Stimulated activated CD8-positive, alpha-beta memory T cell treated with anti-CD3 and anti-CD28 coated beads, Interleukin-7, amount 100 ng/mL, for 1 hour (primary cell): Measurements from ENCODE around the gene PID1.

Experiments used
- DNase-seq, 2 donors: peaks; one replicate each; pipeline ENCODE4 v3.0.0-alpha.2; 2020; ENCODE audit warnings: low read depth in 2 of 2

Gene PID1

DNA sequence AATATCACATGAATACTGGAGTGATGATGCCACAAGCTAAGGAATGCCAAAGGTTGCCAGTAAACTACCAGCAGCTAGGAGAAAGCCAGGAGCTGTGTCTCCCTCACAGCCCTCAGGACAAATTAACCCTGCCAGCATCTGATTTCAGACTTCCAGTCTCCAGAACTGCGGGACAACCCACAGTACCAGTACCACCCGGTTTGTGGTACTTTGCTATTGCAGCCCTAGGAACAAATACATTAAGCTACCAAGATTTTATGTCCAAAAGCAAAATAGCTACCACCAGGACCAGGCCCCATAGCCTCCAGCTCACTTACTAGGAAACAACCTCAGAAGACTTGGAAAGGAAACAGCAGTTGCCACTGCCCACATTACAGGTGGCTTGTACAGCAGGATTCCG lies 10.0 kb downstream of the PID1 start:
- DNase-seq: no peak

DNA sequence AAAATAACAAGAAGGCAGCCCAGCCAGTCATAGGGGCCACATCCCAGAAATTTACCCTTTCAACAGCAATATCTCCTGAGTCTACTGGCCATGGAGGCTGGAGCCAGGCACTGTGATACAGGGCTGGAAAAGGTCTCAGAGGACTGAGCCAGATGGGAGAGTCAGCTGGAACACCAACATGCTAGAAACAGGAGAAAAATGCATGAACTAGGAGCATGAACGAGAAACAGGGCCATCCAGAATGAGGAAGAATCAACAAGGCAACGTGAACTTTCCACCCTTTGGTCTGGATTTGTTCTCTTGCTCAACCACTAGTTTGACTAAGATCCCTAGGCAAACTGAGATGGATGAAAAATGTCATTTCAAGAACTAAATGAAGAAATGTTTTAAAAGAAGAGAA lies 13.1 kb downstream of the PID1 start:
- no peak for DNase-seq

DNA sequence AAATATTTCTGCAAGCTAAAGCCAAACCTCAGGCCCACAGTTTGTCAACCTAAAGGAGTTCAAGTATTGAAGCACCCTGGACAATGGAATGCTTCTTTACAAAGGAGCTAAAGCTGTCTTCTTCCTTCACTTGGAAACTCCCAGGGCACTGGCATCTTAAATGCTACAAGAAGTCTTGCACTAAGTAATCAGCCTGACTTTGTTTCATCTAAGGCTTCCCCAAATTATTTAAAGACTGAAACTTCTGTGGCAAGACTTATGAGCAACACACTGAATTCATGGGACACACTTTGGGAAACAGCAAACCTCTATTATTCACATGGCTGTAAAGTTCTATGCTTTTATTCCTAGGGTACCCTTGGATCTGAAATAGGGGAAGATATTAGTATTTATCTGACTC lies 14.7 kb downstream of the PID1 start:
- no peak for DNase-seq

DNA sequence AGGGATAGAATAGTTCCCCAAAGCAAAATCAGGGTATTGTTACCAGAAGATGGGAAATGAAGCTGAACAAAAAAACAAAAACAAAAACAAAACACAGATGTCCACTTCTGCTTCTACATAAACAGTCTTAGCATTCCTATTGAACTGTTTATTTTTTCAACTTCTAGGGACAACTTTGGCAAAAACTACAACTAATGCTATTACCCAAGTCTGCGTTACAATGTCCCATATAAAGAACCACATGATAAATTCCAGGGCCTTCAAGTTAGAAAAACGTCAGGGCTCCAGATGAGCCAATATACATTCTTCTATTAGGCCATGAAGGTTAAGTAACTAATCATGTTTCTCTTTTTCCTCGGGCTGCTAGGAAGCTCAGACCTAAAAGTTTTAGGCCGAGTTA lies 16.9 kb downstream of the PID1 start:
- no peak for DNase-seq

DNA sequence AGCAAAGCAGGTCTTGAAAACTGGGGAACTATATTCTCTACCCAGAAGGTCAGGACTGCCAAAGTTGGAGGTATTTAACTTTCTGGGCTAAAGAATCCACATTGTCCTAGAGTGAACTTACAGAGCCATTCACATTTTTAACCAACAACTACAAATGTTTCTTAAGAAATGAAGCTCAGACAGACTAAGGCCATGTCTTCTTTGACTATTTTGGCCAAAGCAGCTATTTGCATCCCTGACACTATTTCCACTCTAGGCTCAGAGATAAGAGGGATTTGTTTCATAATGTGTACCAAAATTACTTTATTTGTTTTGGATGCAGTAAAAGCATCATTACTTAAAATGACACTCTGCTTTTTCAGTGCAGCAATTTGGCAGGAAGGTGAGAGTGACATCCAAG lies 18.1 kb downstream of the PID1 start:
- DNase-seq: no peak

DNA sequence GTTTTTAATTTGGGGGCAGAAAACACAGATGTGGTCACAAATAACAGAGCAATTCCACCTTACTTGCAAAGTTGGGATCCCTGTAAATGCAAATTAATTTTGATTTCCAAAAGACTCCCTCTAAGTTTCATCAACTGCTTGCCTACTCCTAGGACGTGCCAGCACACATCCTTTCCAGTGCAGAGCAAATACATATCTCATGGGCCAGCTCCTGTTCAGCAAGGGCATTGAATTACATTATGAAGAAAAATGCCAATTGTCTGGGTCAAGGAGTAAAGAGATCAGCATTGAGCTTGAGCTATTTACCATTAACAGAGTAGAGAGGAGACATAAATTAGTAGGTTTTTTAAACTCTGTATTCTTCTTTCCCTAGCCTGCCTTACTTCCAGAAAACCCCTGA lies 18.8 kb downstream of the PID1 start:
- no peak for DNase-seq

DNA sequence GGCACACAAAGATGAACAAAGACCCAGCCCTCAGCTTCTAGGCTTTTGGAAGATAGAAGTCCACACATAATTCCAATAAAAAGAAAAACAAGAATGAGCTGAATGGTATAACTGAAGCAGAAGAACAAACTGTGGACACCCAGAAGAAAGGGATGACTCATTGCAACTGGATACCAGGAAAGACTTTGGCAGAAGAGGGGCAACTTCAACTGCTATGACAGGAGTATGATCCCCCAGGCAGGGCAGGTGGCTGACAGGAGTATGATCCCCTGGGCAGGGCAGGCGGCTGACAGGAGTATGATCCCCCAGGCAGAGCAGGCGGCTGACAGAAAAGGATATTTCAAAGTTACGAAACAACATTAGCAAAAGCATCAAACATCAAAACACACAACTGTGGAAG lies 21.6 kb downstream of the PID1 start:
- no peak for DNase-seq

DNA sequence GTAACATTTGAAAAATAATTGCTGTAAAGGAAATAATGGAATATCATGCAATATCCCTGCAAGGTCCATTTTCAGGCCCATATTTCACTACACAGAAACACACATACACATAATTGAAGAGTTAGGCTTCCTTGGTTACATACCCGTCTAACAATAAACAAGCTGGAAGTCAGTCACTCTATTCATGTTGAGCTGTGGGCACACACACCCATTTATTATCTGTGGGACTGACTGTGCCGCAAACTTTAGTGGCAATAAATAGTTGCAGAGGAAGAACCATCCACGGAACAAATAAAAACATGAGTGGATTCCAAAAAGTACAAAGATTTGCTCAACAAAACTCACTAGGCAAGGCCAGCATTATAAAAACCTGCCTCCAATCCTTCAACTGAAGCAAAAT lies 24.8 kb downstream of the PID1 start:
- DNase-seq: no peak

DNA sequence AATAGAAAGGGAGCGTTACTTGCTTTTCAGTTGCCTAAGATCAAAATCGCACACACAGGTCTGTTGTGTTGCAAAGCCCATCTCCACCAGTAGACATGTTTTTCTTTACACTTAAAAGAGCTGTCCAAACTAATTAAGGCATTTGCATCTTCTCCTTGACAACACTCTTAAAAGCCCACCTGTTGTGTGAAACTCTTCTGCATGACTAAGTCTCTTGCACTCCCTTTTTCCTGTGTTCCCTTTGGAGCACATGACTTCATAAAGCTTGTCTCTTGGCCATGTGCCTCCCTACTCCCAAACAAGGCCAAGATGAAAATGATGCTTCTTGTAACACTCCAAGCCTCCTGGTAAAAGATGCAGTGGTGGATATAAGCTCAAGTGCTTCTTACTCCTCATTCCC lies 26.1 kb downstream of the PID1 start:
- DNase-seq: no peak

DNA sequence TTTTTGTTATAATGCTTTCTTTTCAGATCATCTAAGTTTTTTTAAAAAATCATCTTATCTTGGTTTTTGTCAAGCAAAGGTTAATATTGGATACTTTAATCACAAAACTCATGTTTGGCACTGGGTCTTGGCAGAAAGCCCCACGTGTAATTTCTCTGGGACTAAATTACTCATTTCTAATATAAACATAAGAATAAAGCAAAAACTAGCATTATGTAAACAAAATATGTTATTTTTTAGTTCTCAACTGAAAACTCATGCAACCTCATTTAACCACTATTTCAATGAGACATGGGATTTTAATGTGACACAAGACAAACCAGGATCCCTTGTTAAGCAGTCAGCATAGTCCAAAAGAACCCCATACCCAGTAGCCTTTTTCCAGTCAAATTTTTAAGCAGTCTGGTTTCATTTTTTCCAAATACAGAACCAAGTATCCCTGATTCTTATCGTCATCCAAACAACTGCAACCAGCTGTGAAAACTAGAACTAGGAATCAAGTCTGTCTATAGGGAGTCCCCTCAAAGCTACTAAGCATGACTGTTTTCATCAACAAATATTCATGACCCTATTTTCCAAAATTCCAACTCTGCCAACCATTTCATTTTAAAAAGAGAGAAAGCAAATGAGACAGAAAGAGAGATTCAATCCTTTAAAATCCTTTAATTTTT lies 27.1 kb downstream of the PID1 start:
- no peak for DNase-seq

DNA sequence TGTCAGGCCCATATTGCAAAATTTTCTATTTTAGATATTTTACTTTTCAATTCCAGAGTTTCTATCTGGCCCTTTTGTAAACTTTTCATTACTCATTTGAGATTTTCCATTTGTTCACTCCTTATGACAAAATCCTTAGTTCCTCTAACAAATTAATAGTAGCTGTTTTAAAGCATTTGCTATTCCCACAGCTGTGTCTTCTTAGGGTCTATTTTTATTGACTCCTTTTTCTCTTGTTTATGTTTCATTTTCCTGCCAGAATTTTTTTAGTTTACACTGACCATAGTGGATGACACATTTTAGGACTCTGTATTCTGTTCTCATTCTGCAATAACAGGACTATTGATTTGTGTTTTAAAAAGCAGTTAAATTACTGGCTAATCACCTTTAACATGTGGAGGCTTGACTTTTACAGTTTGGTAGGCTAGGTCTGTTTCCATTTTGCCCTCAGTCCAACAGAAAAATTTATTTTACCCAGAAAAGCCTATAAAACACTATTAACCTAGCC lies 30.0 kb downstream of the PID1 start:
- no peak for DNase-seq

DNA sequence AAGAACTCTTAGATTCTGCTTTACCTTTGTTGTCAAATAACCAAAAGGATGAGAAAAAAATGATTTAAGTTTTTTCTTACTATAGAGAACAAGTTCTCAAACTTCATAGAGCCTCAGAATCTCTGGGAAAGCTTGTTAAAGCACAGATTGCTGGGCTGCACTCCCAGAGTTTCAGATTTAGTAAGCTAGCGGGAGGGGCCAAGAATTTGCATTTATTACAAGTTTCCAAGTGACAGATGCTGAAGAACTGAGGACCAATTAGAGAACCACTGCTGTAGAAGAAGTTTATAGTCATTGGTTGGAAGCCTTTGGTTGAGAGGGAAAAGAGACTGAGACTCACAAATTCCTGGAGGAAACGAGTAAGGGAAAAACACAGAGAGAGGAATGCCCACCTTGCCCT lies 32.1 kb downstream of the PID1 start:
- DNase-seq: no peak

DNA sequence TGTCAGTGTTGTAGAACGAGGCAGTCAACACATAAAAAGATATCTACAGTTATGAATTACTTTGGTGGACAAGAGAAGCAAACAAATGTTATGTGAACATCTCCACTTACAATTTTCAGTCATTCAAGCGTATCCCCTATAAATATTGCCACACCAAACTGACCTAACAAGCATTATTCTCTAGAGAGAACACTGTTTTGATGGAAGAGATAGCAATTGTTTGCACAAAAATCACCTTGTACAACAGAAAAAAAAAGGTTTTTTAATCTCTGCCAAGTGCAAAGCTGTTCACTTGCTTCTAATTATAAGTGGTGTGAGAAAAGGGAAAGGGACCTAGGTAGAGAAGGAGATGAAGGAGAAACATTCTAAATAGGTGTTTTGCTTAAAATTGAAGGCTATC lies 33.8 kb downstream of the PID1 start:
- DNase-seq: no peak

DNA sequence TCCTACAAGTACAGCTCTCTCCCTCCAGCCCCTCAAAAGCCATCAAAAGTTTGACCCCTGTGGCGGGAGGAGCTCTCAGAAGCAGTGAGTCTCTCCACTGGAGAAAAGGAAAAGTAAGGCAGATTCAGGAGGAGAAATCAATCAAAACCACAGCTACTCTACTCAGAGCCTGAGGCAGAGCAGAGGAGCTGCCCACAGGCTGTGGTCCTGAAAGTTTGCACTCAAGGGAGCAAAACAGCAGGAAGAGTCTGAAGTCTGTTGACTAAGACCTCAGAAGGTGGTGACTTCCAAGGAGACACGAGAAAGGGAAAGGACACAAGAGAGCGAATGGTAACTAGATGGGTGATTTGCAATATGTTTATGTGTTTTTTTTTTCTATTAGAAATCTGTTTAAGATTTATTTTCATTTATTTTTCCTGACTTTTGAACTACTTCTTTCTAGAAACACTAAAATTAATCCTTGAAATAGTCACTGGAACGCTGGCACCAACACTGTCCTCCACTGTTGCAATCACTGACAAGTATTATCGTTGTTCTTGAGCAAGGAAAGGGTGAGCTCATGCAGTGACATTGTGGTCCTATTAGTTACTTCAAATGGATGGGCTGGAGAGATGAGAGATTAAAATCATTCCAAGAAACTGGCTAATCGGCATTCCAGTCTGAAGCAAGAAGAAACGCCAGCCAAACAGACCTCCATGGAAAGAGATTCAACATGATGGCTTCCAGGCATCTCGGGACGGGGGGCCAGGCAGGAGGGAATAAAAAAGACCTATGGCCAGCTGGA lies 35.8 kb downstream of the PID1 start:
- no peak for DNase-seq

DNA sequence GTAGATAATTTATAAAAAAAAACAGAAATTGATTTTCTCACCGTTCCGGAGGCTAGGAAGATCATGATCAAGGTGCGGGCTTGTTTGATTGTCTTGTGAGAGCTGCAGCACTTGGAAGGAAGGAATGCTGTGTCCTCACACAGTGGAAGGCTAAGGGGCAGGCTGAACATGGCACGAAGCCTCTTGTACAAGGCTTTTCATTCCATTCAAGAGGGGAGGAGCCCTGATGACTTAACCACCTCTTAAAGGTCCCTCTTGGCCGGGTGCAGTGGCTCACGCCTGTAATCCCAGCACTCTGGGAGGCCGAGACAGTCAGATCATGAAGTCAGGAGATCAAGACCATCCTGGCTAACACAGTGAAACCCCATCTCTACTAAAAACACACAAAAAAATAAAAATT lies 39.2 kb downstream of the PID1 start:
- no peak for DNase-seq

DNA sequence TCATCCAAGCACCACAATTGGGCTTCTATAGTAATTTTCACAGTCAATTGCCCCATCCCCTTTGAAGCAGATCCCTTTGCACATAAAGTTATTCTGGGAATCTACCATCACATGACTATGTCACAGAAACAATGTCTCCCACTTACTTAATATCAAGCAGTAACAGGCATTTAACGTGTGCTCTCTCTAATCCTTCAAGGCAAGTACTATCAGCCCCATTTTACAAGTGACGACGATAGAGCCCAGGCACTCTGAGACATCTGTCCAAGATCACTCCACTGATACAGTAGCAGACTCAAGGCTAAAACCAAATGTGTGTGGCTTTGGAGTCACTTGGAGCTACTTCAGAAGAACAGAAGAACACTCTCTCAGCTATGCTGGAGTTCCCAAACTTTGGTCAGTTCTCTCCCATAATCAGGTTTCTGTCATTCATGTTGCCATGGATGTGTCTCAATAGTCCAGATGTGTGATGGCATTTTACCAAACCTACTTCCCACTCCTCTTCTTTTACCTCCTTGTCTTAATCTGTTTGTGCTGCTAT lies 39.7 kb downstream of the PID1 start:
- no peak for DNase-seq

DNA sequence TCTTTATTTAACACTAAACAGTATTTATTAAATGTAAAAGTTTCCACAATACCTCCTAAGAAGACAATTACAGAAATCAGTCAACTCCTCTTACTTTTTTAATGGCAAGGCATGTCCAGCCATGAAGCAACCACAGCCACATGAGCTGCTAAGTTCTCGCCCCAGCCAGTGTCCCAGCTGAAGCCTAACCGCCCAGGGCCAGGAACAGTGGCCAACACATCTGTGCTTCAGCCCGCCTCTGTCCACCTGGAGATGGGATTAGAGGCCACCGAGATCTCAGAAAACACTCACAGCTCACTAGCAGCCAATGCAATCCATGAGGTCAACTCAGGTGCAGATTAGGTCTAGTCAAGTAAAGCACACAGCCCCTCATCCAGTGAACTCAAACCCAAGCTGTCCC lies 40.2 kb downstream of the PID1 start:
- DNase-seq: no peak

DNA sequence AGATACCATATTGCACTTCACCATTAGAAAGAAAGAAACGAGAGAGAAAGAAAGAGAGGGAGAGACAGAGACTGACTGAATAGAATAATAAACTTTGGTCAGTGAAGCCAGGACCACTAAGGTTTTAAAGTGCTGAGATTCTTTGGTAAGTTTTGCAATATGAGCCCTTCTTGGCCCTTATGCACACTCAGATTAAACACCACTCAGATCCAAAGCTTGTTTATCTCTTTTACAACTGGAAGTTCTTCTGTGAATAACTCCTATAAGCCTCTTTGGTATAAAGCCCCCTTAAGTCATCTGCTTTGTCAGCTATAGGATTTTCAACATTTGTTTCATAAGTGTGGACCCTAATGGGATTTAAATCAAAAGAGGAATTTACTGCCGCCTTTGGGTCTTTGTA lies 40.8 kb downstream of the PID1 start:
- no peak for DNase-seq

DNA sequence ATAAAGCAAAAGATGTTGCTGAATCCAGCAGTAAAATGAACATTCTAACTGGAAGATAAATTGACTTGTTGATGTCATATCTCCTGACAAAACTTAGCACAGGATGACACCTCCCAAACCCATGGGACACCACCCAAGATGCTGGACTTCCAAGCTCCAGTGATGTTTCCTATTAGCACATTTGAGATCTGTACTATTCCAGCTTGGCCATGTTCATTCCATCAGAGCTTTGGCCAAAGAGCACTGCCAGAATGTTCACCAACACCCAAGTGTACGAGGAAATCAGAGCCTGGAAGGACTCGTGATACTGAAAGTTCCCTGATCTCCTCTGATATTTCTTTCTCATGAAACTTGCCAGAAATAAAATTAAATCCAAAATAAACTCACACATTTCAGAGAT lies 44.7 kb downstream of the PID1 start:
- DNase-seq: no peak

DNA sequence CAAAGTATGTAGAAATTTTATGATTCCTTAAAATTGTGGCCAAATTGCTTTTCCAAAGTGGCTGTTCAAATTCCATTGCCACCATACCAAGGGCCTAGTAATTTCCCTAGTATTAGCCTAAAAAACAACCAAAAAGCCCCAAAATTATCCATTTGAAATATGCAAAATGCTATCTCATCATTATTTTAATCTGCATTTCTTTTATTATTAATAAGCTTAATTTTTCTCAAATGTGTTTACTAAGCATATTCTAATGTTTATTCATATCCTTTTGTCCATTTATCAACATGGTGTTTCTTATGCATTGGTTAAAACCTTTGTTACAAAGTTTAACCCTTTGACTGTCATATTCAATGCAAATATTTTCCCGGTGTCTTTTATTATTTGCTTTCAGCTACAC lies 48.0 kb downstream of the PID1 start:
- no peak for DNase-seq

DNA sequence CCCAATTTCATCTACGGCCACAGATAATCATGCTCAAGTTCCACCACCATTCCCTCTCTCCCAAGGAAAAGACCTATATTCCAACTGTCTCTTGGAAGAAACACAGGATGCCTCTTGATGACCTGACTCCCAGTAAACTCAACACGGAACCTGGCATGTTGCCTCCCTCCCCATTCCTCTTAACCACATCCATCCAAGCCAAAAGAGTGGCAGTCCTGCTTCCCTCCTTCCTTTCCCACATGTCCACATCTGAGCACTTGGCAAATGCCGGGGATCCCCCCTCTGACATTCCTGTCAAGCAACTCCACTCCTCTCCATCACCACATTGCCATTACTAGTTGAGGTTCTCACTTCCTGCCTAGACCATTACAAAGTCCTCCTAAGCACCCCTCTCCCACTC lies 49.4 kb downstream of the PID1 start:
- no peak for DNase-seq

DNA sequence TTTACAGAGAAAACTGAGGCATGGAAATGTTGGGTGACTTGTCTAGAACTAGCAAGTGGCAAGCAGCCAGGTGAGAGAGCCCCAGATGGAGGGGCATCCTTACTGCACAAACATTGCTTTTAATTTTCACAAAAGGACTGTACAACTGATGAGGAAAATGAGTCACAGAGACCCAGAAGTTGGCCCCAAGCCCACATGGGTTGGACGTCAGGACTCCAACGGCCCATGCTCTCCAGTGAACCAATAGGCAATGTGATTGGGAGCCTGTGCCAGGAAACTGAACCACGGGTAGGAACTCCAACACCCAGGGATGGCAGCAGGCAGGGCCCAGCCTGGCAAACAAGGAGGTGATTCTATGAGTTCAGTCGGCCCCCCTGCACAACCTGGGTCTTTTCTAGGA lies 50.8 kb downstream of the PID1 start:
- no peak for DNase-seq

DNA sequence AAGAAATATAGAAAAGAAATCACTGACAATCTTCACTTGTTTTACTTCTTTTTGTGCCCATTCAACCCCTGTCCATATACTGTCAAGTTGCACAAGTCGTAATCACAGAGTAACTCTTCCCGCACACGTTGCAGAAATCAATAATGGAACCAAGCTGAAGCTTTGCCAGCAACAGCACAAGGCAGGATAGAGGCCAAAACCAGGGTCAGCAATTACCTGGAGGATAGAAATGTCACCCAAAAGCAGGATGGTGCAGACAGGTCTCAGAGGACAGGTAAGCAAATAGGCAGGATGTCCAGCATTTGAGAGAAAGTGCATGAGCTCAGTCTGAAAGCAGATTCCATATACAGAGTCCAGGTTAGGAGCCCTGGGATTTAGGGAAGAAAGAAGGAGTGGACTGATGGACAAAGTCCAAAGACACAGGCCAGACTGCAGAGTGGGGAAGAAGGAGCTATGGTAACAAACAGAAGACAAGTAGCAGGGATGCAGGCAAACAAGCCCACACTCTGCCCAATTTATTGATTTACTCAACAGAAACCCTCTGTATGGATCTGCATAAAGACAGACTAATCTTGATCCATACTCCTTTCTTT lies 52.7 kb downstream of the PID1 start:
- DNase-seq: no peak
